HFF-Myc (cell line): ENCODE data around the gene DLK1.

Experiments
- DNase-seq: peaks from one replicate; pipeline ENCODE4 v3.0.0-alpha.2; 2011; ENCODE audit warnings: low read depth; ENCODE audit errors: extremely low read depth
- H3K4me3 ChIP-seq: replicated peaks from 2 replicates; pipeline ENCODE4 v1.5.1; 2011; ENCODE audit warnings: low read depth, mild to moderate bottlenecking, control low read depth, low read length
- TF ChIP-seq, protein P1 (sequence below): IDR thresholded peaks from 2 replicates; pipeline ENCODE4 v1.5.1; 2012; ENCODE audit warnings: mild to moderate bottlenecking, low read depth, low read length, control low read depth; ENCODE audit errors: missing control alignments

DLK1 gene

DNA sequence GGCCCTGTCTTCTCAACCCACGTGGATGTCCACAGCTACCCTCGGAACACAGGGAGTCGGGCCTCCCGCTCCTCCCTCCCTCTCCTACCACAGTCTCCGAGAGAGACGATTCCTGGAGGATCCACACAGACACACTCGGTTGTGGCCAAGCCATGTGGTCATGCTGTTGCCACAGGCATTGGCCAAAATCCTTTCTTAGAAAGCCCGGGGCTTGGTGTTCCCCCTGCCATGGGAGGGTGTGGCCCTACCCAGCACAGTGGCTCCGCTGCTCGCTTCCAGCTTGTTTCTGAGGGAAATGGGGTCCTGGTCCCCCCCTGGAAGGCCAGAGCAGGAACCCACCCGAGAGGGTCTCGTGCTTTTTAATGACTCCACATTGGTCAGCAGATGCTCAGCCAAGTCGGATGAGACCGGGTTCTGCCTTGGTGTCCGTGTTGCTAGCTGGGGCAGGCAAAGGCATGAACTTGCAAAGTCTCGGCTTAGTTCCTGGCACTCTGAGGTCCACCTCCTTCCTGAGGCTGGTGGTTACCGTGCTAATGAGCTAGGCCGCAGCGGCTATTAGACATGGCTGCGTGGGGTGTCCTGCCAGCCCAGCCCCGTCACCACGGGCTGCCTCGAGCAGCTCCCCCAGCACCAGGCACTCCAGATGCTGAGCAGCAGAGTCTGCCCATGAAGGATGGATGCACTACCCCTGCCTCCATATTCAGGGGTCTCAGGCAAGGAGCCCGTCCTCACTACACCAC lies 52.4 kb downstream of the DLK1 start:
- H3K4me3 ChIP-seq: no peak overlapping the region
- DNase-seq: no peak
- TF ChIP-seq, protein P1, sequence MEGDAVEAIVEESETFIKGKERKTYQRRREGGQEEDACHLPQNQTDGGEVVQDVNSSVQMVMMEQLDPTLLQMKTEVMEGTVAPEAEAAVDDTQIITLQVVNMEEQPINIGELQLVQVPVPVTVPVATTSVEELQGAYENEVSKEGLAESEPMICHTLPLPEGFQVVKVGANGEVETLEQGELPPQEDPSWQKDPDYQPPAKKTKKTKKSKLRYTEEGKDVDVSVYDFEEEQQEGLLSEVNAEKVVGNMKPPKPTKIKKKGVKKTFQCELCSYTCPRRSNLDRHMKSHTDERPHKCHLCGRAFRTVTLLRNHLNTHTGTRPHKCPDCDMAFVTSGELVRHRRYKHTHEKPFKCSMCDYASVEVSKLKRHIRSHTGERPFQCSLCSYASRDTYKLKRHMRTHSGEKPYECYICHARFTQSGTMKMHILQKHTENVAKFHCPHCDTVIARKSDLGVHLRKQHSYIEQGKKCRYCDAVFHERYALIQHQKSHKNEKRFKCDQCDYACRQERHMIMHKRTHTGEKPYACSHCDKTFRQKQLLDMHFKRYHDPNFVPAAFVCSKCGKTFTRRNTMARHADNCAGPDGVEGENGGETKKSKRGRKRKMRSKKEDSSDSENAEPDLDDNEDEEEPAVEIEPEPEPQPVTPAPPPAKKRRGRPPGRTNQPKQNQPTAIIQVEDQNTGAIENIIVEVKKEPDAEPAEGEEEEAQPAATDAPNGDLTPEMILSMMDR: no peak

DNA sequence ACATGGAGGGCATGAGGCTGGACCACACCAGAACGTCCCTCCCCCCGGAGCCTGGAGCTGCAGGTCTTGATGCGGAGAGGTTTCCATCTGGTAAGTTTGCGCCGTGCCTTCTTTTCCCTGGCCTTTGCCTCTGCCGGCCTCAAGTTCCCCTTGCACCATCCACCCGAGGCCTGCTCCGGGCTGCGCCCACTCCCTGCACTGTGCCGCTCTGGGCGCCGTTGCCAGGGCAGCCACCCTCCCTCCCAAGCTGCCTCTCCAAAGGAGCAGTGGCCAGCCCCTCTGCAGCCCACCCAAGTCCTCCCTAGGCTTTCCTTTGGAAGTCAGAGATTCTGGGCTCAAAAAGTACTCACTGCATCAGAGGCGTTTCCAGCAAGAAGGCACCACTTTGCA lies 53.0 kb downstream of the DLK1 start:
- TF ChIP-seq, protein P1: no peak
- H3K4me3 ChIP-seq: no peak overlapping the region
- DNase-seq: no peak

DNA sequence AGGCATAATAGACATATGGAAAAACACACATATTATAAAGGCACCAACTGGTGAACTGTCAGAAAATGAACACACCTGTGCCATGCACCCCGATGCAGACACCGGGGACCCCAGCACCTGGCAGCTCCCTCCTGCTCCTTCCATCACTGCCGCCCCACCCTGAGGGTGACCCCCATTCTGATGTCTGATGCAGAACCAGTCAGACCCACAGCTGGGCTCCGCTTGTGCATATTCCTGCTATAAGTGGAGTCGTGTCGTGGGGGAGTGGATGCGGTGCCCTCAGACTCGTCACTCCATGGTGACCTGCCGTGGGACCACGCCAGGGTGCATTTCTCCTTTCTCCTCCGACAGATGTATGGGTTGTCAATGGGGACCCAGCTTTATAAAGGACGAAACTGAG lies 53.6 kb downstream of the DLK1 start:
- no peak overlapping the region for H3K4me3 ChIP-seq
- no peak for DNase-seq
- TF ChIP-seq, protein P1: no peak

DNA sequence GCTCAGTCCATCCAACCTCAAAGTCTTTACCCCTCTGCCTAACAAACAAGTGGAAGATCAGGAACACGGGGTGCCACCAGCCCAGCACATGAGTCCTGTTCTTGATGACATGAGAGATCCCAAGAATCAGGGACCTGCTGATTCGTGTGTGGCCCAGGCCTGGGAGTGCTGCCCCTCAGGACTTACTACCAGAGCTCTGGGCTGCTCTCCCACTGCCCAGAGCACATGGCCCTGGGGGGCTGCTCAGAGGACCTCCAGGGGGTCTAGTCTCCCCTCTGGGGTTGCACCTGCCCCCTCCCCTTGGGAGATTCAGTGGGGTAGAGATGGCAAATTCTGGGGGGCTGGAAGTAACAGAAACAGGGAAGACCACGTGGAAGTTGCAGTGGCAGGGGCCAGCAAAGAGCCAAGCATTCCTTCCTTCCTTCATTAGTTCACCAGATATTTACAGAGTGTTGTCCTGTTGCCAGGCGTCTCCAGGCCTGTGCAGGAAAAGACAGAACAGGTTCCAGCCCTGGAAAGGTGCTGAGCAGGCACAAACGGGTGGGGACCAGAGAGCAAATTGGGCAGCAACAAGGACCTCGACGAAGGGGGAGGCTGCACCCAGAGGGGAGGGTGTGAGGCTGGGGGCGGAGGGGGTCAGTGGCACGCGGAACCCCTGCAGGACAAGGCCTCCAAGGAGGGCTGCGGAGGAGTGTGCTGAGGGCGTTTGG lies 54.1 kb downstream of the DLK1 start:
- TF ChIP-seq, protein P1: no peak
- DNase-seq: no peak
- no peak overlapping the region for H3K4me3 ChIP-seq

DNA sequence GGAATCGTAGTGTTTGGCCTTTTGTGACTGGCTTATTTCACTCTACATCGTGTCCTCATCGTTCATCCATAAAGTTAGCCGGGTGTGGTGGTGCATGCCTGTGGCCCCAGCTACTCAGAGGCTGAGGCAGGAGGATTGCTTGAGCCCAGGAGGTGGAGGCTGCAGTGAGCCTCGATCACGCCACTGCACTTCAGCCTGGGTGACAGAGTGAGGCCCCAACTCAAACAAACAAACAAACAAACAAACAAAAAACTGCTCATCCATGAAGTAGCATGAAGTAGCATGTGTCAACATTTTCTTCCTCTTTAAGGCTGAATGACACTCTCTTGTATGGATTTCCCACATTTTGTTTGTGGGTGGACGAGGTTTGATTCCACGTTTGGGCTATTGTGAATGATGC lies 55.3 kb downstream of the DLK1 start:
- TF ChIP-seq, protein P1: no peak
- no peak overlapping the region for H3K4me3 ChIP-seq
- no peak for DNase-seq

DNA sequence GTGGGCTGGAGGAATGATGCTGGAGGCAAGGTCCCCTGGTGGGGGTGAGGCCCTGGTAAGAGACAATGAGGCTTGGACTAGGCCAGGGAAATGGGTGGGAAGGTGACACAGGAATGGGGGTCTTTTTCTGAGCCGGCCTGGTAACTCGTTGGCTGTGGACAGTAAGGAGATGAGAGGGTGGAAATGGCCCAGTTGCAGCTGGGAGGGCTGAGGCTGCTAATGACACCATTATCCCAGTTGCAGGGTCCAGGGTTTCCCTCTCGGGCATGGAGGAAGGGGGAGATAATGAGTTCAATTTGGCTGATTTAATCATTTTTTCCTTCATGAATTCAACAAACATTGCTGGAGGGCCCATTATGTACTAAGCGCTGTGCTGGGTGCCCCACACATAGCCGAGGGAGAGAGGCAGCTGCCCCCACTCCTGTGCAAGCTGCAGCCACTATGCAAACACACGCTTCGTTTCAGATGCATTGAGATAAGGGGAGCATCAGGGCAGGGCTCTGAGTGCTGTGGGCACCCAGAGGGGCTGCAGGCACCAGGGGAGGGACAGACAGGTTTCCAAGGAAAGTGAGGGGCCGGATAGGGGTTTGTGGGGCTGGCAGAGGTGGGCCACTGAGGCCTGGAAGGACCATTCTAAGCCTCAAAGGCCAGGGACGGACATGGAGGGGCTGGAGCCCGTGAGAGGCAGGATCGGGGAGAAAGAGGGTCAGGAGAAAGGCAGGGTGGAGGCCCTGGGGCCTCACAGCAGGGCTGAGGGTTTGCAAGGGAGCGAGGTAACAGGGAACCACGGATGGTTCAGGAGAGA lies 56.0 kb downstream of the DLK1 start:
- TF ChIP-seq, protein P1: no peak
- DNase-seq: no peak
- no peak overlapping the region for H3K4me3 ChIP-seq
